GM12878 (cell line): ENCODE measurements around the gene PCLO. TPM values are rescaled to one million over a fixed set of nuclear protein-coding genes. Genes with fewer than 3 reads are reported as not detected.

Source experiments
- ATAC-seq: fragments of 200-7000 bp; cut with Tn5 transposase; 3 replicates; pipeline ENCODE4 v1.9.1; 2020; ENCODE audit warnings: mild to moderate bottlenecking, moderate library complexity
- BruUV-seq: library from RNA; stranded (reverse); fragments of 400-500 nt; replicated peaks from 2 replicates; lab custom pipeline; 2021; lab: Mats Ljungman, UMichigan
- CTCF ChIA-PET: fragments of 300-600 bp; sonication (Branson Sonifier 250); formaldehyde crosslinking; extraction: SDS; loops from one replicate; lab custom pipeline; 2021; ENCODE audit warnings: inconsistent platforms; lab: Yijun Ruan, JAX
- POLR2A ChIA-PET: fragments of 350-600 bp; formaldehyde crosslinking; extraction: SDS; loops from one replicate; lab custom pipeline; 2021; ENCODE audit warnings: inconsistent platforms; lab: Charles Lee
- RAD21 ChIA-PET: fragments of 300-600 bp; sonication (Branson Sonifier 250); formaldehyde crosslinking; loops from one replicate; lab custom pipeline; 2023; ENCODE audit warnings: antibody characterized with exemption; ENCODE audit not compliant: unreplicated experiment; lab: Charles Lee
- SMC1A ChIA-PET: fragments of 300-600 bp; sonication (Branson Sonifier 250); formaldehyde crosslinking; loops from one replicate; lab custom pipeline; 2023; ENCODE audit not compliant: unreplicated experiment, uncharacterized antibody; lab: Charles Lee
- DNase-seq: peaks from one replicate; pipeline ENCODE4 v3.0.0-alpha.2; 2011; ENCODE audit warnings: low read depth, low spot score
- FAIRE-seq: peaks from 3 replicates; lab custom pipeline; 2011; peaks lifted over from hg19 to GRCh38; lab: Jason Lieb, UNC
- H2AFZ ChIP-seq: 2 replicates; pipeline ENCODE4 v1.6.0; 2011; ENCODE audit warnings: low read depth, low read length, control low read depth; ENCODE audit not compliant: control insufficient read depth
- H3K27ac ChIP-seq: 2 replicates; pipeline ENCODE4 v1.5.1; 2011; ENCODE audit warnings: control low read depth; ENCODE audit not compliant: control insufficient read depth, insufficient read depth
- H3K27me3 ChIP-seq, 2 experiments: replicated peaks in 1 of 2; 2 replicates each; pipeline versions ENCODE4 v1.6.0 to v1.6.1; 2011; ENCODE audit warnings: low read length in 1 of 2; ENCODE audit not compliant: control insufficient read depth in 2 of 2, insufficient read depth in 2 of 2
- H3K36me3 ChIP-seq, 2 experiments: 2 replicates each; pipeline ENCODE4 v1.5.1; 2011; ENCODE audit warnings: low read length in 1 of 2; ENCODE audit not compliant: control insufficient read depth in 2 of 2, insufficient read depth in 2 of 2
- H3K4me1 ChIP-seq: 2 replicates; pipeline ENCODE4 v1.6.1; 2011; ENCODE audit warnings: mild to moderate bottlenecking, low read length, moderate library complexity, mixed read lengths; ENCODE audit not compliant: control insufficient read depth, insufficient read depth
- H3K4me2 ChIP-seq: 2 replicates; pipeline ENCODE4 v1.6.0; 2011; ENCODE audit warnings: control low read depth; ENCODE audit not compliant: control insufficient read depth, insufficient read depth
- H3K4me3 ChIP-seq: fragments of 200-600 bp; sonication (generic); 2 replicates; pipeline ENCODE4 v1.5.1; 2016
- H3K79me2 ChIP-seq: 2 replicates; pipeline ENCODE4 v1.6.0; 2011; ENCODE audit warnings: low read length; ENCODE audit not compliant: control insufficient read depth, insufficient read depth
- H3K9ac ChIP-seq: 2 replicates; pipeline ENCODE4 v1.8.0; 2011; ENCODE audit warnings: low read length, control low read depth, mixed read lengths; ENCODE audit not compliant: control insufficient read depth, insufficient read depth
- H3K9me3 ChIP-seq: replicated peaks from 3 replicates; pipeline ENCODE4 v1.5.1; 2011; ENCODE audit warnings: mild to moderate bottlenecking, low read length; ENCODE audit not compliant: control insufficient read depth, insufficient read depth
- H4K20me1 ChIP-seq: 2 replicates; pipeline ENCODE4 v1.6.0; 2011; ENCODE audit not compliant: control insufficient read depth, insufficient read depth
- CHD4 ChIP-seq: fragments of 200-600 bp; sonication (generic); IDR thresholded peaks from 2 replicates; pipeline ENCODE4 v1.6.1; 2016; ENCODE audit warnings: mild to moderate bottlenecking
- TAF1 ChIP-seq: IDR thresholded peaks from 2 replicates; pipeline ENCODE4 v1.6.1; 2011; ENCODE audit warnings: mild to moderate bottlenecking, low read depth, low read length, borderline replicate concordance
- TBL1XR1 ChIP-seq: IDR thresholded peaks from 2 replicates; pipeline ENCODE4 v1.6.1; 2012; ENCODE audit warnings: low read depth, low read length, improper control_type of control experiment
- TCF7 ChIP-seq: IDR thresholded peaks from 2 replicates; pipeline ENCODE4 v1.6.1; 2014; ENCODE audit warnings: antibody characterized with exemption, borderline replicate concordance
- ZNF207 ChIP-seq: fragments of 450-650 bp; IDR thresholded peaks from 2 replicates; pipeline ENCODE4 v1.6.1; 2014; ENCODE audit warnings: antibody characterized with exemption, mild to moderate bottlenecking, borderline replicate concordance
- WGBS: methylation state at CpG from one replicate; pipeline ENCODE4 v1.1.6; 2016; ENCODE audit warnings: low lambda C conversion rate; ENCODE audit not compliant: insufficient replicate concordance, insufficient coverage; ENCODE audit errors: missing lambda C conversion rate; 5-methylcytosine and 5-hydroxymethylcytosine counted together
- in situ Hi-C: fragments of 300-500 bp; cut with MboI; formaldehyde crosslinking; loops from 9 replicates; pipeline ENCODE4 v1.14.3; 2018; ENCODE audit warnings: mixed read lengths
- intact Hi-C: fragments of 100-400 bp; cut with micrococcal nuclease; formaldehyde crosslinking; loops from one replicate; pipeline ENCODE4 v1.14.2; 2022; ENCODE audit not compliant: unreplicated experiment
- polyA plus RNA-seq, 11 experiments: library from polyadenylated mRNA; depleted of rRNA in 4 of 11; unstranded in 6 of 11; stranded (reverse) in 5 of 11; fragments of >200 nt; fragmentation: Nextera tagmentation in 4 of 11; fragmentation: Illumina TruSeq in 1 of 11; extraction: Ambion mirVana in 4 of 11; extraction: Trizol in 1 of 11; gene quantifications; 1 replicate in 1 of 11; 2 replicates in 10 of 11; pipeline versions ENCODE4 v1.2.1 to v1.2.3, GENCODE V29; 2011 to 2016; ENCODE audit warnings: inconsistent platforms in 2 of 11, missing spikeins in 2 of 11, low read depth in 1 of 11
- total RNA-seq, 4 experiments: library from RNA; depleted of rRNA in 3 of 4; stranded (reverse); fragments of >200 nt in 3 of 4; fragmentation: Illumina TruSeq in 1 of 4; extraction: Trizol in 1 of 4; gene quantifications; 2 replicates each; pipeline versions ENCODE4 v1.2.1 to v1.2.3, GENCODE V29; 2013 to 2021
- TF ChIP-seq, protein P1 (sequence below): fragments of 450-650 bp; IDR thresholded peaks from 2 replicates; pipeline ENCODE4 v1.6.1; 2016; ENCODE audit warnings: mild to moderate bottlenecking, moderate library complexity, borderline replicate concordance
- TF ChIP-seq, protein P2 (sequence below): IDR thresholded peaks from 2 replicates; pipeline ENCODE4 v1.6.1; 2012; ENCODE audit warnings: mild to moderate bottlenecking, low read depth, low read length
- TF ChIP-seq, protein P3 (sequence below): fragments of 450-650 bp; IDR thresholded peaks from 2 replicates; pipeline ENCODE4 v1.6.1; 2018; ENCODE audit warnings: borderline replicate concordance, mild to moderate bottlenecking; ENCODE audit not compliant: partially characterized antibody
- TF ChIP-seq, protein P4 (sequence below): IDR thresholded peaks from 2 replicates; pipeline ENCODE4 v1.6.1; 2012; ENCODE audit warnings: low read depth, low read length, improper control_type of control experiment

Gene PCLO
- total and polyA plus RNA-seq, 10 of the 15 experiments (the other 5 are each of a cell fraction or from before 2014, with no cell fraction given), result 0.01 to 0.08 (median 0.03) TPM; not detected in 6

DNA sequence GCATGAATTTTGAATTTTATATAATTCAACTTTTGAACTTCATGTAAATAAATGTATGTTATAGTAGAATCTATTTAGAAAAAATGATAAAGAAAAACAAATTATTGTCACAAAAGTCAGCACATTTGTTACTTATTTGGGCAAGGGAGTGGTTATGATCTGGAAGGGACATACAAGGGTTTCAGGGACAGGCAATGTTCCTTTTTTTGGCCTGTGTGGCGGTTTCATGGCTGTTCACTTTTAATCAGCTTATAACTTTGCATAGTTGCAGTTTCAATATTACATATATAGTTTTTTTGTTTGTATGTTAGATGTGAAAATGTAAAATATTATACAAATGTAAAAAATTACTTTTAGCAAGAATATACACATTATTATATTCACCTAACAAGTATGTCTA, 256.2 kb downstream of the PCLO start (continued):
- TF ChIP-seq, protein P1, sequence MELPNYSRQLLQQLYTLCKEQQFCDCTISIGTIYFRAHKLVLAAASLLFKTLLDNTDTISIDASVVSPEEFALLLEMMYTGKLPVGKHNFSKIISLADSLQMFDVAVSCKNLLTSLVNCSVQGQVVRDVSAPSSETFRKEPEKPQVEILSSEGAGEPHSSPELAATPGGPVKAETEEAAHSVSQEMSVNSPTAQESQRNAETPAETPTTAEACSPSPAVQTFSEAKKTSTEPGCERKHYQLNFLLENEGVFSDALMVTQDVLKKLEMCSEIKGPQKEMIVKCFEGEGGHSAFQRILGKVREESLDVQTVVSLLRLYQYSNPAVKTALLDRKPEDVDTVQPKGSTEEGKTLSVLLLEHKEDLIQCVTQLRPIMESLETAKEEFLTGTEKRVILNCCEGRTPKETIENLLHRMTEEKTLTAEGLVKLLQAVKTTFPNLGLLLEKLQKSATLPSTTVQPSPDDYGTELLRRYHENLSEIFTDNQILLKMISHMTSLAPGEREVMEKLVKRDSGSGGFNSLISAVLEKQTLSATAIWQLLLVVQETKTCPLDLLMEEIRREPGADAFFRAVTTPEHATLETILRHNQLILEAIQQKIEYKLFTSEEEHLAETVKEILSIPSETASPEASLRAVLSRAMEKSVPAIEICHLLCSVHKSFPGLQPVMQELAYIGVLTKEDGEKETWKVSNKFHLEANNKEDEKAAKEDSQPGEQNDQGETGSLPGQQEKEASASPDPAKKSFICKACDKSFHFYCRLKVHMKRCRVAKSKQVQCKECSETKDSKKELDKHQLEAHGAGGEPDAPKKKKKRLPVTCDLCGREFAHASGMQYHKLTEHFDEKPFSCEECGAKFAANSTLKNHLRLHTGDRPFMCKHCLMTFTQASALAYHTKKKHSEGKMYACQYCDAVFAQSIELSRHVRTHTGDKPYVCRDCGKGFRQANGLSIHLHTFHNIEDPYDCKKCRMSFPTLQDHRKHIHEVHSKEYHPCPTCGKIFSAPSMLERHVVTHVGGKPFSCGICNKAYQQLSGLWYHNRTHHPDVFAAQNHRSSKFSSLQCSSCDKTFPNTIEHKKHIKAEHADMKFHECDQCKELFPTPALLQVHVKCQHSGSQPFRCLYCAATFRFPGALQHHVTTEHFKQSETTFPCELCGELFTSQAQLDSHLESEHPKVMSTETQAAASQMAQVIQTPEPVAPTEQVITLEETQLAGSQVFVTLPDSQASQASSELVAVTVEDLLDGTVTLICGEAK, result no peak
- TF ChIP-seq ZNF207 (no peak), CHD4 (no peak)

DNA sequence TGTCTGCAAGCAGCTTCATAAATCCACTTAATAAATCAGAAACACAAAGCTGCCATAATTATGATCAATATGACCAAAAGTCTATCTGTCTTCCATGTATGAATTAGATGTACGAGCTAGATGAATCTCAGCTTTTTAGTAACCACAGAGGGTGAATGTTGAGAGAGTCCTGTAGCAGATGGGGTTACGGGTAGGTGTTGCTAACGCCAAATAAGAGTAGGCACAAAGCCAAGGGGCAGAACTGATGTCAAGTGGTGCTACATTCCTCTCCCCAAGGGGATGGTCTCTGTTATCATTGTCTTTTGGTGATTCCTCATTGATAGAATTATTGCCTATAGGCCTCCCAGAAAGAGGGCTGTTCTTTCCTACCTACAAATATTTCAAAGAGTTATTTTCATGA, 257.8 kb downstream of the PCLO start:
- no peak overlapping the region for H3K9ac ChIP-seq
- no peaks in the 10 kb centered on the region for H3K4me1 ChIP-seq
- H3K4me2 ChIP-seq, result no peak overlapping the region
- BruUV-seq, result no TSS peak
- no peaks in the 10 kb centered on the region for H4K20me1 ChIP-seq
- no peaks in the 10 kb centered on the region for H3K79me2 ChIP-seq
- no peaks in the 10 kb centered on the region for H3K27me3 ChIP-seq
- FAIRE-seq (no peak), ATAC-seq (no peak), DNase-seq (no peak)
- ChIA-PET POLR2A (no interaction called here), SMC1A (no interaction called here), CTCF (no interaction called here), RAD21 (no interaction called here)
- no peaks in the 10 kb centered on the region for H3K9me3 ChIP-seq
- no peak overlapping the region for H3K27ac ChIP-seq
- WGBS, result 12% methylated on average over 3 of the region's 3 CpGs
- in situ Hi-C loops (no loop called here), intact Hi-C loops (no loop called here)
- H3K36me3 ChIP-seq, result no peaks in the 10 kb centered on the region
- no peak overlapping the region for H2AFZ ChIP-seq
- no peak overlapping the region for H3K4me3 ChIP-seq
- TF ChIP-seq TAF1 (no peak), TCF7 (no peak), TBL1XR1 (no peak)
- TF ChIP-seq, protein P2, sequence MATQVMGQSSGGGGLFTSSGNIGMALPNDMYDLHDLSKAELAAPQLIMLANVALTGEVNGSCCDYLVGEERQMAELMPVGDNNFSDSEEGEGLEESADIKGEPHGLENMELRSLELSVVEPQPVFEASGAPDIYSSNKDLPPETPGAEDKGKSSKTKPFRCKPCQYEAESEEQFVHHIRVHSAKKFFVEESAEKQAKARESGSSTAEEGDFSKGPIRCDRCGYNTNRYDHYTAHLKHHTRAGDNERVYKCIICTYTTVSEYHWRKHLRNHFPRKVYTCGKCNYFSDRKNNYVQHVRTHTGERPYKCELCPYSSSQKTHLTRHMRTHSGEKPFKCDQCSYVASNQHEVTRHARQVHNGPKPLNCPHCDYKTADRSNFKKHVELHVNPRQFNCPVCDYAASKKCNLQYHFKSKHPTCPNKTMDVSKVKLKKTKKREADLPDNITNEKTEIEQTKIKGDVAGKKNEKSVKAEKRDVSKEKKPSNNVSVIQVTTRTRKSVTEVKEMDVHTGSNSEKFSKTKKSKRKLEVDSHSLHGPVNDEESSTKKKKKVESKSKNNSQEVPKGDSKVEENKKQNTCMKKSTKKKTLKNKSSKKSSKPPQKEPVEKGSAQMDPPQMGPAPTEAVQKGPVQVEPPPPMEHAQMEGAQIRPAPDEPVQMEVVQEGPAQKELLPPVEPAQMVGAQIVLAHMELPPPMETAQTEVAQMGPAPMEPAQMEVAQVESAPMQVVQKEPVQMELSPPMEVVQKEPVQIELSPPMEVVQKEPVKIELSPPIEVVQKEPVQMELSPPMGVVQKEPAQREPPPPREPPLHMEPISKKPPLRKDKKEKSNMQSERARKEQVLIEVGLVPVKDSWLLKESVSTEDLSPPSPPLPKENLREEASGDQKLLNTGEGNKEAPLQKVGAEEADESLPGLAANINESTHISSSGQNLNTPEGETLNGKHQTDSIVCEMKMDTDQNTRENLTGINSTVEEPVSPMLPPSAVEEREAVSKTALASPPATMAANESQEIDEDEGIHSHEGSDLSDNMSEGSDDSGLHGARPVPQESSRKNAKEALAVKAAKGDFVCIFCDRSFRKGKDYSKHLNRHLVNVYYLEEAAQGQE, result no peak
- TF ChIP-seq, protein P3, sequence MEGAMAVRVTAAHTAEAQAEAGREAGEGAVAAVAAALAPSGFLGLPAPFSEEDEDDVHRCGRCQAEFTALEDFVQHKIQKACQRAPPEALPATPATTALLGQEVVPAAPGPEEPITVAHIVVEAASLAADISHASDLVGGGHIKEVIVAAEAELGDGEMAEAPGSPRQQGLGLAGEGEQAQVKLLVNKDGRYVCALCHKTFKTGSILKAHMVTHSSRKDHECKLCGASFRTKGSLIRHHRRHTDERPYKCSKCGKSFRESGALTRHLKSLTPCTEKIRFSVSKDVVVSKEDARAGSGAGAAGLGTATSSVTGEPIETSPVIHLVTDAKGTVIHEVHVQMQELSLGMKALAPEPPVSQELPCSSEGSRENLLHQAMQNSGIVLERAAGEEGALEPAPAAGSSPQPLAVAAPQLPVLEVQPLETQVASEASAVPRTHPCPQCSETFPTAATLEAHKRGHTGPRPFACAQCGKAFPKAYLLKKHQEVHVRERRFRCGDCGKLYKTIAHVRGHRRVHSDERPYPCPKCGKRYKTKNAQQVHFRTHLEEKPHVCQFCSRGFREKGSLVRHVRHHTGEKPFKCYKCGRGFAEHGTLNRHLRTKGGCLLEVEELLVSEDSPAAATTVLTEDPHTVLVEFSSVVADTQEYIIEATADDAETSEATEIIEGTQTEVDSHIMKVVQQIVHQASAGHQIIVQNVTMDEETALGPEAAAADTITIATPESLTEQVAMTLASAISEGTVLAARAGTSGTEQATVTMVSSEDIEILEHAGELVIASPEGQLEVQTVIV, result no peak
- TF ChIP-seq, protein P4, sequence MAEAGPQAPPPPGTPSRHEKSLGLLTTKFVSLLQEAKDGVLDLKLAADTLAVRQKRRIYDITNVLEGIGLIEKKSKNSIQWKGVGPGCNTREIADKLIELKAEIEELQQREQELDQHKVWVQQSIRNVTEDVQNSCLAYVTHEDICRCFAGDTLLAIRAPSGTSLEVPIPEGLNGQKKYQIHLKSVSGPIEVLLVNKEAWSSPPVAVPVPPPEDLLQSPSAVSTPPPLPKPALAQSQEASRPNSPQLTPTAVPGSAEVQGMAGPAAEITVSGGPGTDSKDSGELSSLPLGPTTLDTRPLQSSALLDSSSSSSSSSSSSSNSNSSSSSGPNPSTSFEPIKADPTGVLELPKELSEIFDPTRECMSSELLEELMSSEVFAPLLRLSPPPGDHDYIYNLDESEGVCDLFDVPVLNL, result no peak
